Measurements from ENCODE around the gene SLC25A29.
"Not testable (repeated sequence)": the region's sequence is repeated elsewhere in the genome, so short reads cannot be mapped to it uniquely, and the experiment has no call there.

SLC25A29 gene

GRCh38 chr14:100342826-100343225 is 36.6 kb upstream of the SLC25A29 start:
- not testable (repeated sequence) for H3K27me3 ChIP-seq (ENCODE audit: control insufficient read depth in 5 of 5, insufficient read depth in 4 of 5, low read length in 5 of 5); H3K9me3 ChIP-seq (ENCODE audit: control insufficient read depth in 5 of 5, low read length in 5 of 5); H3K4me3 ChIP-seq (ENCODE audit: low read depth in 1 of 5, low read length in 5 of 5); H3K9ac ChIP-seq (ENCODE audit: low read length in 5 of 5); H3K27ac ChIP-seq (ENCODE audit: low read depth, low read length)
- peaks cover 0 to 57% (median 44%) of the 10 kb centered on the region in 5 donors for H3K36me3 ChIP-seq (ENCODE audit: control insufficient read depth in 5 of 5, insufficient read depth in 5 of 5, low read length in 5 of 5)
- H3K4me1 ChIP-seq (ENCODE audit: control insufficient read depth in 5 of 5, insufficient read depth in 5 of 5, low read length in 5 of 5) = peaks cover 0 to 28% (median 20%) of the 10 kb centered on the region in 5 donors

- Histone ChIP-seq H3K4me3 (ENCODE audit: low read depth in 1 of 5, low read length in 5 of 5) (no peak overlapping the region), H3K9me3 (ENCODE audit: control insufficient read depth in 5 of 5, low read length in 5 of 5) (no peaks in the 10 kb centered on the region), H3K27ac (ENCODE audit: low read depth, low read length) (peak overlapping the region; percentile 39), H3K36me3 (ENCODE audit: control insufficient read depth in 5 of 5, insufficient read depth in 5 of 5, low read length in 5 of 5) (peaks cover 0 to 58% (median 48%) of the 10 kb centered on the region in 5 donors), H3K9ac (ENCODE audit: low read length in 5 of 5) (no peak overlapping the region), H3K27me3 (ENCODE audit: control insufficient read depth in 5 of 5, insufficient read depth in 4 of 5, low read length in 5 of 5) (no peaks in the 10 kb centered on the region), H3K4me1 (ENCODE audit: control insufficient read depth in 5 of 5, insufficient read depth in 5 of 5, low read length in 5 of 5) (peaks cover 0 to 28% (median 20%) of the 10 kb centered on the region in 5 donors)
These were observed 36.0 kb upstream of the SLC25A29 start for GRCh38 chr14:100342195-100342594.

GRCh38 chr14:100341301-100342031 is 35.2 kb upstream of the SLC25A29 start:
- Histone ChIP-seq H3K4me1 (ENCODE audit: control insufficient read depth in 5 of 5, insufficient read depth in 5 of 5, low read length in 5 of 5) (peaks cover 0 to 28% (median 20%) of the 10 kb centered on the region in 5 donors), H3K9me3 (ENCODE audit: control insufficient read depth in 5 of 5, low read length in 5 of 5) (no peaks in the 10 kb centered on the region), H3K9ac (ENCODE audit: low read length in 5 of 5) (peak overlapping the region in 1 of 5 donors; percentile 47), H3K4me3 (ENCODE audit: low read depth in 1 of 5, low read length in 5 of 5) (no peak overlapping the region), H3K27me3 (ENCODE audit: control insufficient read depth in 5 of 5, insufficient read depth in 4 of 5, low read length in 5 of 5) (no peaks in the 10 kb centered on the region), H3K36me3 (ENCODE audit: control insufficient read depth in 5 of 5, insufficient read depth in 5 of 5, low read length in 5 of 5) (peaks cover 0 to 58% (median 49%) of the 10 kb centered on the region in 5 donors), H3K27ac (ENCODE audit: low read depth, low read length) (peak overlapping the region; percentile 39)

GRCh38 chr14:100340423-100340813 is 34.2 kb upstream of the SLC25A29 start:
- Histone ChIP-seq H3K9me3 (ENCODE audit: control insufficient read depth in 5 of 5, low read length in 5 of 5) (no peaks in the 10 kb centered on the region), H3K4me1 (ENCODE audit: control insufficient read depth in 5 of 5, insufficient read depth in 5 of 5, low read length in 5 of 5) (peaks cover 0 to 28% (median 20%) of the 10 kb centered on the region in 5 donors), H3K4me3 (ENCODE audit: low read depth in 1 of 5, low read length in 5 of 5) (no peak overlapping the region), H3K27ac (ENCODE audit: low read depth, low read length) (peak overlapping the region; percentile 39), H3K36me3 (ENCODE audit: control insufficient read depth in 5 of 5, insufficient read depth in 5 of 5, low read length in 5 of 5) (peaks cover 0 to 55% (median 41%) of the 10 kb centered on the region in 5 donors), H3K9ac (ENCODE audit: low read length in 5 of 5) (no peak overlapping the region), H3K27me3 (ENCODE audit: control insufficient read depth in 5 of 5, insufficient read depth in 4 of 5, low read length in 5 of 5) (no peaks in the 10 kb centered on the region)

- Histone ChIP-seq H3K4me1 (ENCODE audit: control insufficient read depth in 5 of 5, insufficient read depth in 5 of 5, low read length in 5 of 5) (peaks cover 0 to 28% (median 20%) of the 10 kb centered on the region in 5 donors), H3K4me3 (ENCODE audit: low read depth in 1 of 5, low read length in 5 of 5) (no peak overlapping the region), H3K36me3 (ENCODE audit: control insufficient read depth in 5 of 5, insufficient read depth in 5 of 5, low read length in 5 of 5) (peaks cover 0 to 58% (median 42%) of the 10 kb centered on the region in 5 donors), H3K27ac (ENCODE audit: low read depth, low read length) (peak overlapping the region; percentile 39), H3K9ac (ENCODE audit: low read length in 5 of 5) (no peak overlapping the region), H3K27me3 (ENCODE audit: control insufficient read depth in 5 of 5, insufficient read depth in 4 of 5, low read length in 5 of 5) (no peaks in the 10 kb centered on the region), H3K9me3 (ENCODE audit: control insufficient read depth in 5 of 5, low read length in 5 of 5) (no peaks in the 10 kb centered on the region)
These were observed 33.6 kb upstream of the SLC25A29 start for GRCh38 chr14:100339766-100340422.

GRCh38 chr14:100336618-100337530 is 30.6 kb upstream of the SLC25A29 start:
- H3K4me3 ChIP-seq (ENCODE audit: low read depth in 1 of 5, low read length in 5 of 5) = no peak overlapping the region
- no peak overlapping the region for H3K9ac ChIP-seq (ENCODE audit: low read length in 5 of 5)
- no peaks in the 10 kb centered on the region for H3K9me3 ChIP-seq (ENCODE audit: control insufficient read depth in 5 of 5, low read length in 5 of 5)
- no peaks in the 10 kb centered on the region for H3K27me3 ChIP-seq (ENCODE audit: control insufficient read depth in 5 of 5, insufficient read depth in 4 of 5, low read length in 5 of 5)
- H3K36me3 ChIP-seq (ENCODE audit: control insufficient read depth in 5 of 5, insufficient read depth in 5 of 5, low read length in 5 of 5) = peaks cover 0 to 68% (median 51%) of the 10 kb centered on the region in 5 donors
- H3K27ac ChIP-seq (ENCODE audit: low read depth, low read length) = no peak overlapping the region
- peaks cover 0 to 34% (median 24%) of the 10 kb centered on the region in 5 donors for H3K4me1 ChIP-seq (ENCODE audit: control insufficient read depth in 5 of 5, insufficient read depth in 5 of 5, low read length in 5 of 5)

- Histone ChIP-seq H3K27me3 (ENCODE audit: control insufficient read depth in 5 of 5, insufficient read depth in 4 of 5, low read length in 5 of 5) (no peaks in the 10 kb centered on the region), H3K27ac (ENCODE audit: low read depth, low read length) (no peak overlapping the region), H3K4me1 (ENCODE audit: control insufficient read depth in 5 of 5, insufficient read depth in 5 of 5, low read length in 5 of 5) (peaks cover 0 to 17% (median 10%) of the 10 kb centered on the region in 5 donors), H3K9ac (ENCODE audit: low read length in 5 of 5) (no peak overlapping the region), H3K4me3 (ENCODE audit: low read depth in 1 of 5, low read length in 5 of 5) (no peak overlapping the region), H3K36me3 (ENCODE audit: control insufficient read depth in 5 of 5, insufficient read depth in 5 of 5, low read length in 5 of 5) (peaks cover 0 to 56% (median 44%) of the 10 kb centered on the region in 5 donors), H3K9me3 (ENCODE audit: control insufficient read depth in 5 of 5, low read length in 5 of 5) (no peaks in the 10 kb centered on the region)
These were observed 28.7 kb upstream of the SLC25A29 start for GRCh38 chr14:100334904-100335303.

- no peak overlapping the region for H3K4me3 ChIP-seq (ENCODE audit: low read depth in 1 of 5, low read length in 5 of 5)
- H3K27me3 ChIP-seq (ENCODE audit: control insufficient read depth in 5 of 5, insufficient read depth in 4 of 5, low read length in 5 of 5) = no peaks in the 10 kb centered on the region
- H3K27ac ChIP-seq (ENCODE audit: low read depth, low read length) = no peak overlapping the region
- peaks cover 0 to 49% (median 39%) of the 10 kb centered on the region in 5 donors for H3K36me3 ChIP-seq (ENCODE audit: control insufficient read depth in 5 of 5, insufficient read depth in 5 of 5, low read length in 5 of 5)
- no peaks in the 10 kb centered on the region for H3K9me3 ChIP-seq (ENCODE audit: control insufficient read depth in 5 of 5, low read length in 5 of 5)
- H3K4me1 ChIP-seq (ENCODE audit: control insufficient read depth in 5 of 5, insufficient read depth in 5 of 5, low read length in 5 of 5) = peaks cover 0 to 17% (median 9%) of the 10 kb centered on the region in 5 donors
- no peak overlapping the region for H3K9ac ChIP-seq (ENCODE audit: low read length in 5 of 5)
These were observed 27.6 kb upstream of the SLC25A29 start for GRCh38 chr14:100333827-100334226.

- Histone ChIP-seq H3K9ac (ENCODE audit: low read length in 5 of 5) (no peak overlapping the region), H3K4me1 (ENCODE audit: control insufficient read depth in 5 of 5, insufficient read depth in 5 of 5, low read length in 5 of 5) (peaks cover 0 to 17% (median 9%) of the 10 kb centered on the region in 5 donors), H3K36me3 (ENCODE audit: control insufficient read depth in 5 of 5, insufficient read depth in 5 of 5, low read length in 5 of 5) (peaks cover 0 to 49% (median 39%) of the 10 kb centered on the region in 5 donors)
These were observed 27.1 kb upstream of the SLC25A29 start for GRCh38 chr14:100333311-100333710.

More at GRCh38 chr14:100333311-100333710, 27.1 kb upstream of the SLC25A29 start:
- H3K27me3 ChIP-seq (ENCODE audit: control insufficient read depth in 5 of 5, insufficient read depth in 4 of 5, low read length in 5 of 5) = no peaks in the 10 kb centered on the region
- no peaks in the 10 kb centered on the region for H3K9me3 ChIP-seq (ENCODE audit: control insufficient read depth in 5 of 5, low read length in 5 of 5)
- H3K4me3 ChIP-seq (ENCODE audit: low read depth in 1 of 5, low read length in 5 of 5) = no peak overlapping the region
- H3K27ac ChIP-seq (ENCODE audit: low read depth, low read length) = no peak overlapping the region

All from subcutaneous abdominal adipose tissue (tissue), 5 donors.